Stimulated activated CD8-positive, alpha-beta memory T cell treated with anti-CD3 and anti-CD28 coated beads, Interleukin-4, amount 100 ng/mL, for 4 hours (primary cell): ENCODE results near the gene ADAM15.

Source experiments
- DNase-seq, 2 donors: peaks; one replicate each; pipeline ENCODE4 v3.0.0-alpha.2; 2020; ENCODE audit warnings: low read depth in 2 of 2, low spot score in 1 of 2

ADAM15 gene

GRCh38 chr1:155029513-155030242 lies 21.4 kb upstream of the ADAM15 start:
- no peak for DNase-seq

- DNase-seq: no peak
These were observed 20.8 kb upstream of the ADAM15 start for GRCh38 chr1:155030243-155030795.

- DNase-seq: no peak
These were observed 20.2 kb upstream of the ADAM15 start for GRCh38 chr1:155030899-155031298.

- DNase-seq: no peak
These were observed 18.2 kb upstream of the ADAM15 start for GRCh38 chr1:155032886-155033285.

- no peak for DNase-seq
These were observed 17.6 kb upstream of the ADAM15 start, which contains the start of the genes DCST1 and DCST2 for GRCh38 chr1:155033524-155033923. DCST1 (plus strand) TSS chr1:155033824; CDS start chr1:155034037, 213 bp downstream. DCST2 (minus strand) TSS chr1:155033781; CDS start chr1:155033701, 80 bp downstream.

- no peak for DNase-seq
These were observed 16.6 kb upstream of the ADAM15 start for GRCh38 chr1:155034318-155035208.

- DNase-seq: no peak
These were observed 15.2 kb upstream of the ADAM15 start for GRCh38 chr1:155035936-155036335.

- no peak for DNase-seq
These were observed 14.1 kb upstream of the ADAM15 start for GRCh38 chr1:155037043-155037442.

GRCh38 chr1:155037851-155038441 lies 13.2 kb upstream of the ADAM15 start:
- no peak for DNase-seq

GRCh38 chr1:155038602-155039307 lies 12.4 kb upstream of the ADAM15 start:
- DNase-seq: no peak

- no peak for DNase-seq
These were observed 11.8 kb upstream of the ADAM15 start for GRCh38 chr1:155039308-155039669.

GRCh38 chr1:155040358-155041093 lies 10.6 kb upstream of the ADAM15 start:
- DNase-seq: no peak

- no peak for DNase-seq
These were observed 8.3 kb upstream of the ADAM15 start for GRCh38 chr1:155042789-155043188.

GRCh38 chr1:155043301-155043702 lies 7.8 kb upstream of the ADAM15 start:
- DNase-seq: no peak

GRCh38 chr1:155043793-155044192 lies 7.3 kb upstream of the ADAM15 start:
- no peak for DNase-seq

- no peak for DNase-seq
These were observed 6.8 kb upstream of the ADAM15 start for GRCh38 chr1:155044365-155044764.

- no peak for DNase-seq
These were observed 6.1 kb upstream of the ADAM15 start for GRCh38 chr1:155044812-155045657.

- DNase-seq: no peak
These were observed 2.4 kb upstream of the ADAM15 start for GRCh38 chr1:155048449-155049334.
